ENCODE measurements around the gene JUND.

DNA sequence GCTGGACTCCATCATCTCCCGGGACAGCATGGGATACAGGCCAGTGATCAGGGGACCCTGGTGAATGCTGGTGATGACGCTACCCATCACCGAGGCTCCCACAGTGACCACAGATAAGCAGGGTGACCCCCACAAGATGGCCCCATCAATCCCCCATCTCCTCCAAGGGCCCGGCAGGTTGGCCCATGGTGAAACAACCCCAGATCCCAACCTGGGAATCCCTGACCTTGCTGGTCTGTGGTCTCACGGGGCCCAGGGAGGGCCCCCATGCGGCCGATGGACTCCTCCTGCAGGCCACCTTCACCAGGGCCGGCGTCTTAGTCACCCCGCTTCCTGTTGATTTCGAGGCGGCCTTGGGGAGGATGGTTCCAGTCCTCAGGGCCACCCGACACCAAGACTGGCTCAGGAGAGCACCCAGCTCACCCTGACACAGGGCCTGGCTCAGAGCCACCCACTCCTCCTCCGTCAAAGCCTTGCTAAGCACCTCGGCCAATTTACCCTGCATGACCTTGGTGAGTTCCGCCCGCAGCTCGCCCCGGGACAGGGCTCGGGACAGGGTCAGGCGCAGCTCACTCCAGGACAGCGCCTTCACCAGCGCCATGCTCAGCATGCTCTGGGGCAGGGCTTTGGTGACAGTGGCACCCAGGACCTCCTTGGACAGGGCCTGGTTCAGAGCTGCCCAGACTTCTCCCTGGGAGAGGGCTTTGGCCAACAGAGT, 17.1 kb downstream of the JUND start:
- TF ChIP-seq POLR2A (IDR thresholded peaks at IDR 0.05; ENCODE audit: low read length) (no peak), GATA1 (IDR thresholded peaks at IDR 0.05; ENCODE audit: low read depth, low read length) (no peak)

Data from erythroblast (primary cell).